Caco-2 (cell line): ENCODE results near the gene NHEJ1. TPM values are rescaled to one million over a fixed set of nuclear protein-coding genes. Genes with fewer than 3 reads are reported as not detected.

Experiments
- BruUV-seq: library from RNA; stranded (reverse); fragments of 400-500 nt; replicated peaks from 2 replicates; lab custom pipeline; 2021; lab: Mats Ljungman, UMichigan
- CTCF ChIA-PET: fragments of 300-600 bp; sonication (Branson Sonifier 250); formaldehyde crosslinking; loops from one replicate; lab custom pipeline; 2022; ENCODE audit warnings: antibody characterized with exemption; lab: Charles Lee
- POLR2A ChIA-PET: fragments of 300-600 bp; sonication (Branson Sonifier 250); formaldehyde crosslinking; loops from one replicate; lab custom pipeline; 2022; ENCODE audit warnings: antibody characterized with exemption; lab: Charles Lee
- DNase-seq, 2 experiments: peaks; one replicate each; pipeline versions ENCODE4 v3.0.0 to v3.0.0-alpha.2; 2020 to 2022
- H3K27me3 ChIP-seq: replicated peaks from 2 replicates; pipeline ENCODE4 v1.6.0; 2011; ENCODE audit warnings: low read length; ENCODE audit not compliant: control insufficient read depth, insufficient read depth
- H3K36me3 ChIP-seq: 2 replicates; pipeline ENCODE4 v1.5.1; 2011; ENCODE audit warnings: low read length; ENCODE audit not compliant: control insufficient read depth, insufficient read depth
- H3K4me1 ChIP-seq: fragments of 250-450 bp; sonication (Bioruptor Pico); 2 replicates; pipeline ENCODE4 v1.5.1; 2020; ENCODE audit warnings: mild to moderate bottlenecking
- H3K4me3 ChIP-seq: 2 replicates; pipeline ENCODE4 v1.5.1; 2011; ENCODE audit warnings: low read depth, mild to moderate bottlenecking, control low read depth, low read length
- H3K9me3 ChIP-seq: fragments of 250-450 bp; sonication (Bioruptor Pico); 2 replicates; pipeline ENCODE4 v1.5.1; 2020; ENCODE audit warnings: mild to moderate bottlenecking, moderate library complexity
- H3K27ac Mint-ChIP-seq: one replicate; pipeline ENCODE4 v1.8.0; 2022; ENCODE audit warnings: mixed read lengths; ENCODE audit not compliant: unreplicated experiment
- H3K27me3 Mint-ChIP-seq: one replicate; pipeline ENCODE4 v1.8.0; 2022; ENCODE audit warnings: mixed read lengths; ENCODE audit not compliant: insufficient read depth, unreplicated experiment
- H3K36me3 Mint-ChIP-seq: one replicate; pipeline ENCODE4 v1.8.0; 2022; ENCODE audit warnings: mild to moderate bottlenecking, mixed read lengths; ENCODE audit not compliant: insufficient read depth, unreplicated experiment
- H3K4me1 Mint-ChIP-seq: one replicate; pipeline ENCODE4 v1.8.0; 2022; ENCODE audit warnings: low read depth, mixed read lengths; ENCODE audit not compliant: unreplicated experiment
- H3K4me3 Mint-ChIP-seq: one replicate; pipeline ENCODE4 v1.8.0; 2022; ENCODE audit warnings: mild to moderate bottlenecking, moderate library complexity, mixed read lengths; ENCODE audit not compliant: unreplicated experiment
- H3K9me3 Mint-ChIP-seq: one replicate; pipeline ENCODE4 v1.8.0; 2022; ENCODE audit warnings: mixed read lengths; ENCODE audit not compliant: unreplicated experiment
- CTCF ChIP-seq, 2 experiments: fragments of 200-600 bp in 1 of 2; IDR thresholded peaks; 1 replicate in 1 of 2; 2 replicates in 1 of 2; pipeline versions ENCODE4 v1.5.1 to v1.8.0; 2011 to 2022; ENCODE audit warnings: antibody characterized with exemption in 1 of 2, control low read depth in 1 of 2, inconsistent platforms in 1 of 2, low read depth in 1 of 2, low read length in 1 of 2, mild to moderate bottlenecking in 1 of 2, moderate library complexity in 1 of 2; ENCODE audit not compliant: insufficient read depth in 1 of 2, severe bottlenecking in 1 of 2, unreplicated experiment in 1 of 2
- intact Hi-C: fragments of 100-400 bp; cut with micrococcal nuclease; formaldehyde crosslinking; loops from one replicate; pipeline ENCODE4 v1.10.0; 2022; ENCODE audit not compliant: unreplicated experiment
- total RNA-seq: library from RNA; stranded (reverse); gene quantifications from 2 replicates; pipeline ENCODE4 v1.2.3, GENCODE V29; 2022

The NHEJ1 gene
- total RNA-seq, 1 experiment from 2014 or later, result 29.6 TPM

GRCh38 chr2:219149667-219150066 is 10.9 kb downstream of the NHEJ1 start:
- intact Hi-C loops, result no loop called here
- H3K4me1 ChIP-seq, result no peaks in the 10 kb centered on the region
- no peaks in the 10 kb centered on the region for H3K9me3 ChIP-seq
- DNase-seq, result no peak
- no TSS peak for BruUV-seq
- H3K27ac Mint-ChIP-seq, result no peak overlapping the region
- peaks cover 8% of the 10 kb centered on the region for H3K36me3 Mint-ChIP-seq
- H3K27me3 Mint-ChIP-seq, result no peaks in the 10 kb centered on the region
- no peak overlapping the region for H3K4me3 Mint-ChIP-seq
- H3K4me1 Mint-ChIP-seq, result no peaks in the 10 kb centered on the region
- TF ChIP-seq CTCF (IDR thresholded peaks at IDR 0.05; ENCODE audit: insufficient read depth in 1 of 2, low read depth in 1 of 2, low read length in 1 of 2, severe bottlenecking in 1 of 2, unreplicated experiment in 1 of 2), result no peak
- CTCF ChIA-PET, result interaction anchor here (1.3 to 2.1 kb wide), 2 partner anchors 91 to 120 kb away, joined by 6 to 9 read pairs; no protein-coding TSS in a partner anchor
- no peak overlapping the region for H3K4me3 ChIP-seq
- peaks cover 2% of the 10 kb centered on the region; the same call in 1 of the 2 replicates for H3K36me3 ChIP-seq
- POLR2A ChIA-PET, result no interaction called here
- no peaks in the 10 kb centered on the region for H3K9me3 Mint-ChIP-seq
- H3K27me3 ChIP-seq, result no peaks in the 10 kb centered on the region

- BruUV-seq, result no TSS peak
- Mint-ChIP-seq H3K27ac (no peak overlapping the region), H3K4me1 (no peaks in the 10 kb centered on the region), H3K4me3 (no peak overlapping the region), H3K27me3 (no peaks in the 10 kb centered on the region), H3K36me3 (peaks cover 17% of the 10 kb centered on the region), H3K9me3 (no peaks in the 10 kb centered on the region)
- Histone ChIP-seq H3K27me3 (no peaks in the 10 kb centered on the region), H3K9me3 (no peaks in the 10 kb centered on the region), H3K4me3 (no peak overlapping the region), H3K36me3 (peaks cover 5% of the 10 kb centered on the region), H3K4me1 (no peaks in the 10 kb centered on the region)
- intact Hi-C loops, result no loop called here
- ChIA-PET POLR2A (interaction anchor here (1.0 kb wide), 1 partner anchor 34 kb away, joined by 5 read pairs; the partner anchor contains the start of gene CNPPD1), CTCF (interaction anchor here (0.6 kb wide), 1 partner anchor 54 kb away, joined by 3 read pairs; no protein-coding TSS in a partner anchor)
- TF ChIP-seq CTCF (IDR thresholded peaks at IDR 0.05; ENCODE audit: insufficient read depth in 1 of 2, low read depth in 1 of 2, low read length in 1 of 2, severe bottlenecking in 1 of 2, unreplicated experiment in 1 of 2), result no peak
- DNase-seq, result no peak
Measured at GRCh38 chr2:219142329-219142728, 18.3 kb downstream of the NHEJ1 start.

- peaks cover 5% of the 10 kb centered on the region for H3K36me3 ChIP-seq
- no peaks in the 10 kb centered on the region for H3K9me3 Mint-ChIP-seq
- no peak for DNase-seq
- TF ChIP-seq CTCF (IDR thresholded peaks at IDR 0.05; ENCODE audit: insufficient read depth in 1 of 2, low read depth in 1 of 2, low read length in 1 of 2, severe bottlenecking in 1 of 2, unreplicated experiment in 1 of 2), result no peak
- peaks cover 10% of the 10 kb centered on the region for H3K36me3 Mint-ChIP-seq
- BruUV-seq, result no TSS peak
- H3K4me1 ChIP-seq, result no peaks in the 10 kb centered on the region
- POLR2A ChIA-PET, result no interaction called here
- no peaks in the 10 kb centered on the region for H3K4me1 Mint-ChIP-seq
- no peaks in the 10 kb centered on the region for H3K27me3 ChIP-seq
- H3K4me3 ChIP-seq, result no peak overlapping the region
- H3K27ac Mint-ChIP-seq, result no peak overlapping the region
- no peaks in the 10 kb centered on the region for H3K27me3 Mint-ChIP-seq
- H3K9me3 ChIP-seq, result no peaks in the 10 kb centered on the region
- H3K4me3 Mint-ChIP-seq, result no peak overlapping the region
- intact Hi-C loops, result no loop called here
- CTCF ChIA-PET, result interaction anchor here (1.0 kb wide), 1 partner anchor 13 kb away, joined by 3 read pairs; no protein-coding TSS in a partner anchor
Measured at GRCh38 chr2:219140722-219141121, 19.9 kb downstream of the NHEJ1 start.
